Endothelial cell of hepatic sinusoid (primary cell): ENCODE measurements around the gene FRRS1L.
"Not testable (repeated sequence)": the region's sequence is repeated elsewhere in the genome, so short reads cannot be mapped to it uniquely, and the experiment has no call there.

Experiments
- in situ Hi-C: cut with HindIII; loops from 2 replicates; pipeline ENCODE4 v1.10.0; 2017; ENCODE audit warnings: low sequenced_read_pairs

FRRS1L gene

DNA sequence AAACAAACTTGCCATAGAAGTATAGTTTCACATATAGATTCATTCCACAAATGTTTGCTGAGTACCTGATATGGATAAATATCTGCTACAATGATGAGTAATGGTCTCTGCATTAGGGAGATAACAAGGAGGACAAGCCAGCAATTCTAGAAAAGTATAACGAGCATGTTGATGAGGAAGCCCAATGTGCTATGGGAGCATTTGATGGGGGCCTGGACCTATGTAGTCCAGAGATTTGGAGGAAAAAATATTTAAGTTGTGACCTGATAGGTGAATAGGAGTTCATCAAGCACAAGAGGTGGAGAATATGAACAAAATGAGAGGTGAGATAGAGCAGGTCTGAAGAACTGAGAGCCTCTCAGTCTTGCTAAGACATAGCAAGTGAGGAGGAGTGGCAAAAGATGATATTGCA, 32.9 kb downstream of the FRRS1L start:
- in situ Hi-C loops = no loop called here

DNA sequence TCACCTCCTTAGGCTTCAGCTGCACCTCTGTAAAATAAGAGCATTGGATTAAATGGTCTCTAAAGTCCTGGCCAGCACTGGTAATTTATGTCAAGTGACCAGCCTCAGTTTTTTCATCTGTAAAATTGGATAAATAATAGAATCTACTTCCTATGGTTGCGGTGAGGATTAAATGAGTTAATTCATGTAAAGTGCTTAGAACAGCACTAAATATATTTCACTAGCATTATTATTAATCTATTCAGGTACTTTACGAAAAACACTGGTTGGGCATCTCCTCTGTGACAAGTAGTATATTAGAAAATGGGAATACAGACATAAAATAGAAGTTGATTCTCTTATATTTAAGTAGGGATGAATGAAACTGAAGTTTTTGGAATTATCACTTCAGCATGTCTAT, 33.5 kb downstream of the FRRS1L start:
- in situ Hi-C loops = no loop called here

DNA sequence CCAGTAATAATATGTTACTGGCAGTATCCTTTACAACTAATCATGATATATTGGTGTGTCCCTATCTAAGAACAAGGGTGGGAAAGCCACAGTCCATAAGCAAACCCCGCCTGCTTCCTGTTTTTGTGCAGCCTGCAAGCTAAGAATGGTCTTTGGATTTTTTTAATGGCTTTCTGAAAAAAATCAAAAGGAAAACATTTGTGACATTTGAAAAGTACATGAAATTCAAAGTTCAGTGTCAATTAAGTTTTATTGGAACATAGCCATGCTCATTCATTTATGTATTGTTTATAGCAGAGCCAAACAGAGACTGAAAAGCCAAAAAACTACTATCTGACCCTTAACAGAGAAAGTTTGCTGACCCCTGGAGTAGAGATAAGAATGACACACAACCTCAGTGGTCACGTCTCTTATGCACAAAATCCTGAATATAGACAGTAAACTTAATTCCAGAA, 34.5 kb downstream of the FRRS1L start:
- in situ Hi-C loops = no loop called here

DNA sequence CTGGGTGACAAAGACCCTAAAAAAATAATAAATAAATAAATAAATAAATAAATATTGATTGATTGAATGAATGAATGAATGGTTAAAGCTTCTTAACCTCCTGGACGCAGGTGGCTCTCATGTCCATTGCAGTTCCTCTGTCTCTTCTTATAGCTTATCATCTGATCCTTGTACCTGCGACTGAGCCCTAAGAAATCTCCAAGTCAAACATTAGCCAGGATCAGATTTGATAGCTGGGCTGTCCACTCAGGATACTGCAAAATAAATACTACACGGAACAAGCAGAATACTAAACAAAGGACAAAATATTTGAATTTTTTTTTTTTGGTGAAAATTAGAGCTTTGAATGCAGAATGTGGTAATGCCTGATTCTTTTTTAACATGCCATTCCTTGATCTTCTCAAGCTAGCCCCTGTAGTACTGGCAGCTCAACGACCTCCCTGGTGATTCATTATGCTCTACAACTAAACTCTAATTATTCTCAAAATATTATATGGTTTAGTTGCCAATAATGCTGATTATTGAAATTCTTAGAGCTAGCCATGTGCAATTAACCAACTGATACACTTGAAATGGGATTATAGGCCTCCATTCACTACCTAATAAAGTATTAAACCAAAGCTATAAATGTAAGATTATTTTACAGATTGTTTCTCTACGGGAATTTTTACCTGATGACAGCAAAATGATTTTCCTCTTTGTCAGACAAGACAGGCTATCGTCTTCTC, 37.4 kb downstream of the FRRS1L start:
- in situ Hi-C loops = no loop called here

DNA sequence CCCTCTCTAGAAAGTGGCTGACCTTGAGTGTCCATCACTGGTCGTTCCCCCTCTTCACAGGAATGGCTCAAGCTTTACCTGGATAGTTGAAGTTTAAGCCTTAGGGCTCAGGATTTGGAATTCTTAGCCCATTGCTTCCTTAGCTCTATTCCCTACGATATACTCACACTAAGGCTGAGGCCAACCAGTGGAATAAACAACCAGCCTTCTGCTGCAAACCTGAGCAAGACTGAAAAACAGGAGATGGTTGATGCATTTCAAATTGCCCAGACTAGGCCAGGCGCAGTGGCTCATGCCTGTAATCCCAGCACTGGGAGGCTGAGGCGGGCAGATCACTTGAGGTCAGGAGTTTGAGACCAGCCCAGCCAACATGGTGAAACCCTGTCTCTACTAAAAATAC, 40.4 kb downstream of the FRRS1L start:
- in situ Hi-C loops = not testable (repeated sequence)

DNA sequence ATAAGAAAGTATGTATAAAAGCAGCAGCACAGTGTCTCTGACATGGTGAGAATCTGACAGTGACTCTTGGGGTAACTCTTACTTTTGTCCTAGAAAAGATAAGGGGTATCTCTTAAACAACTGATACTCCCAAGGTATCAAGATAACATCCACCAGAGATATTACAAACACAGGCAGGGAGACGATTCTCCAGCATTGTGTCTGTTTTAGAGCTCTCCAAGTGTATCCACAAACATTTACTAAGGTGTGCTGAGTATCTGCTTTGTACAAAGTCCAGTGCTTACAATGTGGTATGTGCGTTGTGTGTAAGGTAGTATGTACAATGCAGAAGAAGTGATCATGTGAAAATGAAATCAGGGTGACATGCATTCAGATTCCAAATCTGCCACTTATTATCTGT, 42.9 kb downstream of the FRRS1L start:
- in situ Hi-C loops = no loop called here

DNA sequence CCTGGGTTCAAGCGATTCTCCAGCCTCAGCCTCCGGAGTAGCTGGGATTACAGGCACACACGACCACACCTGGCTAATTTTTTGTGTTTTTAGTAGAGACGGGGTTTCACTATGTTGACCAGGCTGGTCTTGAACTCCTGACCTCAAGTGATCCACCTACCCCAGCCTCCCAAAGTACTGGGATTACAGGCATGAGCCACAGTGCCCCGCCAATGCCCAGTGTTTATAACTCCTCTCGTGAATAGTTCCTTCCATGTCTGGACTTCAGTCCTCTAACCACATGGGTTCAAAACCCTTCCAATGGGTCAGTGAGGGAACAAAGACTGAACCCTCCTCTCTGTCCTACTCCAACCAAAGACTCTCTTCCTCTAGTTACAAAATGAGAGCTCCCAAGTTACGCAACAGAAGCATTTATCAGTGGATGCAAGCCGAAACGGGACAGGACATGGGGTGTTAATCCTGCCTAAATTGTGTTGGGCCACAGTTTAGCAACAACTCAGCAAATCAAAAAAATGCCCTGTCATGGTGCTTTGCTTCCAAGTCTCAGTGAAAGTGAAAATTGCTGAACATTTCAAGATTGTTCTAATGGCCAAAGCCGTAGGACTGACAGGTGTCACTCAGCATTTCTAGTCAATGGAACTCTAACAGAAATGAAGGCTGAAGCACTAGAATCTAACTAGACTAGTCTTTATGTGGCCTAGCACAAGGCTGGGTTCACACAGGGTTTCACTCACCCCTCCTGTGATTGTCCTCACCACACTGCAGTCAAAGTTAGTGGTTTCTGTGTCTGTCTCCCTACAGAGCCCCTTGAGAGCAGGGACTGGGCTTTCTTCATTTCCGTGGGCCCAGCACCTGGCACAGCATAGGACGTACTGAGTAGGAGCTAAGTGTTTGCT, 44.1 kb downstream of the FRRS1L start:
- in situ Hi-C loops = no loop called here

DNA sequence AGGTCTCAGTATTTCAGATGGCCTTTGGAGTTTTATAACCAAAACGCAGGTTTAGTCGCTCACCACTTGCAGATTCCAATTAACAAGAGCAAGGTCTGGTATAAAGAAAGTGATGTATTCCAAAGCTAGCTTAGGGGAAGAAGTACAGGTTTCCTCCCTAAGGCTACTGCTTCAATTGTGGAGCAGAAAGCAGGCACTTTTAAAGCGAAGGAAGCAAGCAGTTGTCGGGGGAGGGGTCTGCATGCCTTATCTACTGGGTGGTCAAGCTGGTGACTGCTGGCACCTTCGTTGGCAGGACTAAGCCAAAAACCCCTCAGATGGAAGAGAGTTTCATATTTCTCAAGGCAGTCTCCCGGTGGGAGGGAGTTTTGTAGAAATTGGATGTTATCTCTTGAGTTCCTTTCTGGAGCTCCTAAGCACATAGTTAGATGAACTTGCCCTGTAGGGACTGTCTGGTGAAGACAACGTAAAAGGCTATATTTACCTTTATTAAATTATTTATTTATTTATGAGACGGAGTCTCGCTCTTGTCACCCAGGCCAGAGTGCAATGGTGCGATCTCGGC, 45.7 kb downstream of the FRRS1L start:
- in situ Hi-C loops = no loop called here

DNA sequence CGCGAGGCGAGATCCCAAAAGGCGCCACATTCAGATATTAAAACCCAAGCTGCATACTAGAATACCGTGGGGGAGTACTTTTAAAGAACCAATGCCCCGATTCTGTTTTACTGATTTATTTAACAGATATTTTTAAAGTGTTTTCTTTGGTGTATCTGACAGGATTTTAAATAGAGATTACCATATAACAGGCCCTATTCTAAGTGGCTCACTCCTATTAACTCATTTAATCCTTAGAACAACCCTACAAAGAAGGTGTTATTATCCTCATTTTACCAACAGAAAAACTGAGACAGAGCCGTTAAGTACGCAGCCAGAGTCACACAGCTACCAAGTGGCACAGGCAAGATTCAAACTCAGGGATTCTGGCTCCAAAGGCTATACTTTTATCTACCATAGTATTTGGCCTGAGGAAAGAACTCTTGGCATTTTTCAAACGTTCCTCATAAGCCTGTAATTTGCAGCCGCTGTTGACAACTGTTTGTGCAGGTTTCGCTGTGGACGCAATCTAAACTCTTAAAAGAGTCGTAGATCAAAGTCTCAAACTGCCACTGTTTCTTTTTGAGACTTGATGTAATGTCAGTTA, 46.8 kb downstream of the FRRS1L start:
- in situ Hi-C loops = no loop called here

DNA sequence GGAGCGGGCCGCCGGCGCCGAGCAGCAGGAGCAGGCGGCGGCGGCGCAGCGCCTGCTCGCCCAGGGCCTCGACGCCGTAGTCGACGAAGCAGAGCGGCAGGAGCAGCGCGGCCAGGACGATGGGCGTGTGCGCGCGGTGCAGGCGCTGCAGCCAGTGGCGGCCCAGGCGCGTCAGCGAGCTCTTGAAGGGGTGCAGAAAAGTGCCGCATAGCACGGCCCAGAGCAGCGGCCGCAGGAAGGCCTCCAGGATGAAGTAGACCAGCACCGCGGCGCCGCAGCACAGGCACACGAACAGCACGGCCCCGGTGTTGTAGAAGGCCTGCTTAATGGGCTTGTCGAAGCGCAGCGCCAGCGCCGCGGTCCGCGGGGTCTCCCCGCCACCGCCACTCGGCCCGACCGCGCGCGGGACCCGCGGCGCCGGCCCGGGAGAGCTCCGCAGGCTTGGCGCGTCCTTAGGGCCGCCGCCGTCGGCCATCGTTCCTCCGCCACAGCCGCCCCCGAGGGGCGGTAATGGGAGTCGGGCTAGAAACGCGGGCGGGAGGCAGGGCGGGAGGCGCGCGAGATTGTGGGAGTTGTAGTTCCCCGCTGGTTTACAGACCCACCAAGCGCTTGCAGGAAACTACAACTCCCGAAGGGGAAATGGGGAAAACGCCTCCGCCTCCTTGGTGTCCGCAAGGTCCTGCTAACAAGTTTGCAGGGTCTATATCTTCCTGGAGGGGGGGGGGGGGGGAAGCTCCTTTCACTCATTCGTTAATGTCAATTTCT, 47.4 kb downstream of the FRRS1L start, which contains the start of gene TMEM245:
TMEM245 (minus strand) TSS at position 509 of the 765 bp plus-strand sequence; CDS start at position 475, 34 bp downstream.
- in situ Hi-C loops = no loop called here

DNA sequence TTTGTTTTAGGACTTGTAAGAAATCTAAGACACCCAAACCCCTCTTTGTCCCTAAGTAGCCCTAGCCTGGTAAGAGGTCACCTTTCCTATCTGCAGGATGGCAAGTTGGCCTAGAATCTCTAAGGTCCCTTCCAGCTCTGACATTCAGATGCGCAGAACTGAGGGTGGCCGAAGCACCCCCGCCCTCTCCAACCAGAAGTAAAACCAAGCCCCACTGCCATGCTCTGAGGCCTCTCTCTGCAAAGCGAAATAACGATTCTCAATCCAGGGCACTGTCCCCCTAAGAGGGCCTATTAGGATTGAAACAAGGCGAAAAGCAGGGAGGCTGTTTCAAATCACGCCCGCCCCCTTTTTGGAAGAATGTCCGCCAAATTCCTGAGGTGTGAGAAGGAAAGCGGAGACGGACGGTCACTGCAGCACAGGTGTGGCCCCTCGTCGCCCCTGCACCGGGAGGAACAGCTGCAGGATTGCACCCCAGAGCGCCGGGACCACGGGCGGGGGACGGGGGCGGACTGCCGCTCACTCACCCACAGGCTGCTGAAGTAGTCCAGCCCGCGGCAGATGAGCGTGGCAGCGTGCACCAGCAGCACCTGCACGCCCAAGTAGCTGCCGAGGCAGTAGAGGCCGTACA, 48.1 kb downstream of the FRRS1L start:
- in situ Hi-C loops = no loop called here

DNA sequence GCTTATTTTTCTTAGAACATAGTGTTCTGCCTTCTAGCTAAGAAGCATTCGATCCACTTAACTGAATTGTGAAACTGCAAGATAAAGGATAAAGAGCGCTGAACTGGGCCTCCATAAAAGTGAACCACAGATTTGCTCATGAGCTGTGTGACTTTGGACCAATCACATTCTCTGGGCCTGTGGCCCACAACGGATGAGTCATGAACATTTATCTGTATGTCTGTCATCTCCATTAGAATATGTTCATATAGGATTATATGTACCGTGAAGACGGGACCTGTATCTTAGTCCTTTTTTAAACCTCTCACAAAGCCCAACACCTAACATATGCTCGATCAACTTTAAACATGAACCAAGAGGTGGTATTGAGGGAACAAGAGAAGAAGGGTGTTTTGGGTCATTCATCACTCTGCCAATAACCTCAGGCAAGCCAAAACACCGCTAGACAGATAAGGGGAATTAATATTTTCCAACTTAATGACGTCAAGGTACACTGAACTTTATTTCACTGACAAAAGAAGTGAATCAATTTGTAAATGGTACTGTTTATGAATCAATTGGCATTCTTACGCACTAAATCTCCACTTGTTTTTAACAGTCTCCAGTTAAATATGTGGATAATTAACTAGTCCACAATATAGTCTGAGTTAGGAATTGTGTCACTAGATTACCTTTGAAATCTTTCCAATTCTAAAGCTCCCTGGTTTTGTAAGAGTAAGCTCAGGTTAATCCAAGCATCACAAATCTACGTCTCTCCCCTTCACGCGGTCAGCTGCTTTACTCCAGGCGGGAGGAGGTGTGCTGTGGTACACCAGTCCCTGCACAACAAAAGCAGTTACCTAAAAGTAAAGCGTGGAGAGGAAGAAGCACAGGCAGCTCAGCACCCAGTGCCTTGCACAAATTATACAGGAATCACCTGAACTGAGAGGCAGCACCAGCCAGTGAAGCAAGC, 48.9 kb downstream of the FRRS1L start:
- in situ Hi-C loops = no loop called here

DNA sequence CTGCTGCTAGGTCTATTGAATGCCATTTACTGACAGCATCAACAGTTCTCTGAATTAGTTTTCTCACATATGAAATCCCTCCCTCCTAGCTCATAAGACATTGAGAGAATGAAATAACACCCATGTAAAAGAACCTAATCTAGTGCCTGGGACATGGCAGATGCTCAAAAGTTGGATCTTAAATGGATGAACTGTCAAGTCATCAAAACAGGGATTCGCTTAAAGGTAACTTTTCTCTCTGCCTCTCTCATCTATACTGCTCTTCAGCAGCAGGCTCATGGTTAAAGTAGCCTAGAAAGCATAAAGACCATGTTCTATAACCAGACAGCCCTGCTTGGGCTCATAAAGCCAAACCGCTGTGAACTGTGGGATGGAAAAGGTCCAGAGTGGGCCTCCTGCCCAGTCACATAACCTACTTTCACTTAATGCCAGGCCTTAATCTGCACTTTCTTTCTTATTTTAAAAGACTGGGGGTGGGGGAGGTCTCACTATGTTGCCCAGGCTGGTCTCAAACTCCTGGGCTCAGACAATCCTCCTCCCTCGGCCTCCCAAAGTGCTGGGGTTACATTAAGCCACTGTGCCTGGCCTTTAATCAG, 51.0 kb downstream of the FRRS1L start:
- in situ Hi-C loops = no loop called here

DNA sequence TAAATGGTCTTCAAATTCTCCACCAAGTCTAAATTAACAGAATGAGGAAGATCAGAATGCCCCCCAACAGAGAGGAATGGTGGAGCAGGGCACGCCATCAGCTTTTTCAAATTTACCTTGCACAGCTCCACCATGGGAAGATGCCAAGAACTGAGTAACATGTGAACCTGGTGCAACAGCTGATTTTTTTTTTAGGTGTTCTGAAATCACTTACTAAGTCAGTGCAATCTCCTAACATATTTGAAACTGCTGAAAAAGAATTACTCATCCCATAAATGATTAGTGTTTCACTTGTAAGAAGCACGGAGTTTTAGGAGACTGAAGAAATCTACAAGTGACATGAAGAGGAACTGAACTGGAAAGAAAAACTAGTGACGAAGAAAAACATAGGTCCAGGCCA, 52.4 kb downstream of the FRRS1L start:
- in situ Hi-C loops = no loop called here

DNA sequence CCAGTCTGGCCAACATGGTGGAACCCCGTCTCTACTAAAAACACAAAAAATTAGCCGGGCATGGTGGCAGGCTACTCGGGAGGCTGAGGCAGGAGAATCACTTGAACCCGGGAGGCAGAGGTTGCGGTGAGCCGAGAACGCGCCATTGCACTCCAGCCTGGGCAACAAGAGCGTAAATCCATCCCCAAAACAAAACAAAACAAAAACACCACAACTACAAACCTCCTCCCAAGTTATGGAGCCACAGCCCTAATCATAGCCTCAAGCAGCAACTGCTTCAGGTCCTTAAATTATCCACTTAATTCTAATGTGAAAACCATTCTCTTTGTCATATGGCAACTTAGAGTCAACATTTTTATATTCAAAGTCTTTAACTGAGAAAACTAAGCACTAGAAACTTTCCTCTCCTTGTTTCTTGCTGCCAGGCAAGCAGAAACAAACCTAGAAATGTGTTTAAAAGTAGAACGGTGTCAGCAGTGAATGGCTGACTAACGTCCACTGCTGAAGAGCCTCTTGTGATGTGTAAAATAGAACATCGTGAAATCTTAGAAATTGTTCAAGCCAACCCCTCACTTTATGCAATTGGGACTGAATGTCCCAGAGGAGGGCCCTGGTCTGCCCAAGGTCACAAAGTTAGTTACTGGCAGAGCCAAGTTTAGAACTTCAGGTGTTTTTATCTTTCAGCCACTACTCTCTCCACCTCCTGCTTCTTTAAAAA, 53.0 kb downstream of the FRRS1L start:
- in situ Hi-C loops = no loop called here

DNA sequence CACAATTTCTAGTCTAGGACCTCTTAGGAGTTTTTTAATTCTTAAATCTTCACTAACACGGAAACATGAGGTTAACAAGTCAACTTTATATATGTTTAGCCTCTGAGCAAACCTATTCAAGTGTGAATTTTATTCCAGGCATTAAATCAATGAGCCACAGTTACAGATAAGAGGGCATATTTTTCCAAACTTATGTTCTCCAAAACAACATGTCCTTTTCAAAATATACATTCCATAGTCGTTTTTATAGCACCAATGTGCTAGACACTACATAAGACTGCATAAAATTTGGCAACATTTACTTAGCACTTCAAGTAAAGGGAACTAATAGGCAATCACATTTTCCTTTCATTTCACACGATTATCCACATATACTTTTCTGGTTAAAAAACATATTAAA, 53.8 kb downstream of the FRRS1L start:
- in situ Hi-C loops = no loop called here

DNA sequence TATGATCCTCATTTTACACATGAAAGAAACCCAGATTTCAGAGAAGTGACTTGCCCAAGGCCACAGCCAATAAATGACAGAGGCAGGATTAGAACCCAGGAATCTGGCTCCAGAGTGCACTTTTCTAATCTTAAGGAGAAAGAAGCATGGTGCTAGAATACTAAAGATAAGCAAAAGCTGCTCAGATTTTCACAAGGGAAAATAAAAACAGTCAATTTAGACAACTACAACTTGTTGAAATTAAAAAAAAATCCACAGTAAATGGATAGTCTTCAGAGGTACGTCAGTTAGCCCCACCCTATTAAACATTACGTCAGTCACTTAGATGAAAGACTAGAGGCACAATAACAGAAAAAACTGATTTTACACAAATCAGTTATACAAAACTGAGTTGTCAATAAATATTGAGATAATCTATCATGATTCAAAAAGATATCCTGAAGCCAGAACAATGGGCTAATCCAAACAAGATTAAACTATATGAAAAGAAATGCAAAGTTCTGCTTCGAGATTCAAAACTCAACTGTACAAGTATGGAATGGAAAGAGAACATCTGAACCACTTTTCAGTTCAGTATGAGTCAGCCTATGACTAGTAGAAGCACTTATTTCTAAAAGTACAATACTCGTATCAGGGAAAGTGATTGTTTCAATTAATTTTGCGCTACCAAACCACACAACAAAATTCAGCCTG, 56.6 kb downstream of the FRRS1L start:
- in situ Hi-C loops = no loop called here
